HepG2 (cell line): ENCODE results near the gene USP17L28. TPM values are rescaled to one million over a fixed set of nuclear protein-coding genes. Genes with fewer than 3 reads are reported as not detected.
"Not testable (repeated sequence)": the region's sequence is repeated elsewhere in the genome, so short reads cannot be mapped to it uniquely, and the experiment has no call there.

Experiments used
- ATAC-seq: fragments of 200-7000 bp; cut with Tn5 transposase; 3 replicates; pipeline ENCODE4 v1.9.1; 2020; ENCODE audit warnings: mild to moderate bottlenecking, moderate library complexity
- BruUV-seq: library from RNA; stranded (reverse); fragments of 400-500 nt; replicated peaks from 2 replicates; lab custom pipeline; 2021; lab: Mats Ljungman, UMichigan
- CTCF ChIA-PET: fragments of 300-600 bp; formaldehyde crosslinking; extraction: SDS; loops from one replicate; lab custom pipeline; 2021; ENCODE audit warnings: low total read pairs, inconsistent platforms, low intra/inter-chr PET ratio; lab: Yijun Ruan, JAX
- POLR2A ChIA-PET: fragments of 350-600 bp; sonication (Branson Sonifier 250); formaldehyde crosslinking; loops from one replicate; lab custom pipeline; 2020; ENCODE audit warnings: antibody characterized with exemption, inconsistent platforms; lab: Yijun Ruan, JAX
- DNase-seq: peaks from one replicate; pipeline ENCODE4 v3.0.0-alpha.2; 2015; ENCODE audit warnings: low spot score
- FAIRE-seq: peaks from 3 replicates; lab custom pipeline; 2011; peaks lifted over from hg19 to GRCh38; lab: Jason Lieb, UNC
- H2AFZ ChIP-seq: one replicate; pipeline ENCODE4 v1.6.1; 2011; ENCODE audit warnings: low read length, inconsistent platforms
- H3K27ac ChIP-seq: fragments of 300-600 bp; 3 replicates; pipeline ENCODE4 v1.8.0; 2011; ENCODE audit warnings: mixed run types, mild to moderate bottlenecking, mixed read lengths, low read length, inconsistent platforms; ENCODE audit not compliant: insufficient read depth; ENCODE audit errors: extremely low read length
- H3K27me3 ChIP-seq, 2 experiments: fragments of 200-600 bp in 1 of 2; 2 replicates in 1 of 2; 3 replicates in 1 of 2; pipeline versions ENCODE4 v1.6.0 to v1.8.0; 2011; ENCODE audit warnings: low read length in 2 of 2, mild to moderate bottlenecking in 2 of 2, moderate library complexity in 2 of 2, inconsistent platforms in 1 of 2; ENCODE audit not compliant: insufficient read depth in 2 of 2, control insufficient read depth in 1 of 2
- H3K36me3 ChIP-seq, 2 experiments: fragments of 200-600 bp in 1 of 2; replicated peaks in 1 of 2; 2 replicates in 1 of 2; 3 replicates in 1 of 2; pipeline versions ENCODE4 v1.5.1 to v1.8.0; 2011; ENCODE audit warnings: low read length in 2 of 2, inconsistent platforms in 1 of 2; ENCODE audit not compliant: insufficient read depth in 2 of 2, control insufficient read depth in 1 of 2
- H3K4me1 ChIP-seq: 2 replicates; pipeline ENCODE4 v1.5.1; 2012; ENCODE audit warnings: low read length, inconsistent platforms; ENCODE audit not compliant: insufficient read depth
- H3K4me2 ChIP-seq: 2 replicates; pipeline ENCODE4 v1.6.0; 2011; ENCODE audit warnings: low read depth, low read length, inconsistent platforms
- H3K4me3 ChIP-seq, 3 experiments: fragments of 200-600 bp in 1 of 3; sonication (generic), shearing (Covaris generic) in 1 of 3; replicated peaks in 1 of 3; 2 replicates each; pipeline ENCODE4 v1.5.1; 2011 to 2016; ENCODE audit warnings: low read length in 3 of 3, inconsistent platforms in 2 of 3, low read depth in 2 of 3, mild to moderate bottlenecking in 2 of 3, control low read depth in 1 of 3, mixed read lengths in 1 of 3; ENCODE audit not compliant: insufficient read depth in 1 of 3
- H3K79me2 ChIP-seq: one replicate; pipeline ENCODE4 v1.6.1; 2011; ENCODE audit warnings: low read length, inconsistent platforms; ENCODE audit not compliant: insufficient read depth
- H3K9ac ChIP-seq: 2 replicates; pipeline ENCODE4 v1.6.0; 2011; ENCODE audit warnings: mild to moderate bottlenecking, low read depth, low read length, inconsistent platforms; ENCODE audit not compliant: insufficient read depth
- H3K9me3 ChIP-seq: 2 replicates; pipeline ENCODE4 v1.5.1; 2012; ENCODE audit warnings: mild to moderate bottlenecking, low read length
- H4K20me1 ChIP-seq: 2 replicates; pipeline ENCODE4 v1.6.0; 2011; ENCODE audit warnings: inconsistent platforms, mild to moderate bottlenecking, low read length, moderate library complexity; ENCODE audit not compliant: insufficient read depth
- NR3C1 ChIP-seq: sonication (generic); formaldehyde crosslinking; IDR thresholded peaks from 2 replicates; pipeline ENCODE4 v1.4.0; 2020; ENCODE audit warnings: missing genetic modification reagents
- RXRA ChIP-seq: sonication (generic); formaldehyde crosslinking; IDR thresholded peaks from 2 replicates; pipeline ENCODE4 v1.5.1; 2020; ENCODE audit warnings: missing genetic modification reagents
- ZNF768 ChIP-seq: sonication (generic); formaldehyde crosslinking; IDR thresholded peaks from 2 replicates; pipeline ENCODE4 v1.4.0; 2020; ENCODE audit warnings: missing genetic modification reagents
- WGBS: methylation state at CpG from one replicate; pipeline ENCODE4 v1.1.6; 2017; ENCODE audit warnings: low lambda C conversion rate; 5-methylcytosine and 5-hydroxymethylcytosine counted together
- in situ Hi-C: cut with HindIII; loops from 2 replicates; pipeline ENCODE4 v1.10.0; 2017; ENCODE audit warnings: low pct_unique_long_range_greater_than_20kb; ENCODE audit not compliant: extremely low pct_ligation_motif_present
- intact Hi-C: fragments of 100-400 bp; cut with micrococcal nuclease; formaldehyde crosslinking; loops from one replicate; pipeline ENCODE4 v1.10.0; 2022; ENCODE audit not compliant: unreplicated experiment
- polyA plus RNA-seq, 8 experiments: library from polyadenylated mRNA; depleted of rRNA in 3 of 8; stranded (reverse) in 7 of 8; unstranded in 1 of 8; fragments of >200 nt; fragmentation: Illumina TruSeq in 4 of 8; extraction: Trizol in 4 of 8; gene quantifications; 2 replicates each; pipeline versions ENCODE4 v1.2.1 to v1.2.3, GENCODE V29; 2011 to 2016; ENCODE audit warnings: low read depth in 4 of 8, missing spikeins in 1 of 8, mixed read lengths in 1 of 8; ENCODE audit not compliant: insufficient read depth in 1 of 8
- total RNA-seq, 5 experiments: library from RNA; depleted of rRNA; stranded (reverse); fragments of >200 nt; fragmentation: Illumina TruSeq; extraction: Trizol; gene quantifications; 2 replicates each; pipeline ENCODE4 v1.2.3, GENCODE V29; 2016; ENCODE audit warnings: low read depth in 1 of 5

USP17L28 gene
- total and polyA plus RNA-seq, 2 of the 13 experiments (the other 11 are each of a cell fraction or from before 2014, with no cell fraction given) = not detected

GRCh38 chr4:9350866-9351265, 2.2 kb downstream of the USP17L28 start:
- FAIRE-seq, CTCF ChIA-PET: not testable (repeated sequence)

GRCh38 chr4:9353338-9353737, 4.6 kb downstream of the USP17L28 start, which contains the start of gene USP17L29:
Gene USP17L29 (plus strand): TSS chr4:9353638. CDS start chr4:9353638, 0 bp downstream.
- H3K9ac ChIP-seq, H4K20me1 ChIP-seq, H3K36me3 ChIP-seq, H3K4me2 ChIP-seq, H3K4me3 ChIP-seq, FAIRE-seq, H3K79me2 ChIP-seq, H3K4me1 ChIP-seq, H3K9me3 ChIP-seq, in situ Hi-C loops, H3K27ac ChIP-seq, DNase-seq, intact Hi-C loops, POLR2A ChIA-PET, BruUV-seq, H2AFZ ChIP-seq, CTCF ChIA-PET, ATAC-seq, H3K27me3 ChIP-seq: not testable (repeated sequence)
- WGBS = no CpG with 5 or more reads among the region's 15 CpGs

More at GRCh38 chr4:9350866-9351265, 2.2 kb downstream of the USP17L28 start:
- H3K36me3 ChIP-seq, H4K20me1 ChIP-seq, H3K4me3 ChIP-seq, intact Hi-C loops, BruUV-seq, H3K4me1 ChIP-seq, H3K9ac ChIP-seq, H3K79me2 ChIP-seq, H2AFZ ChIP-seq, H3K27me3 ChIP-seq, DNase-seq, ATAC-seq, POLR2A ChIA-PET, H3K4me2 ChIP-seq, in situ Hi-C loops, H3K9me3 ChIP-seq: not testable (repeated sequence)
- TF ChIP-seq RXRA (CRISPR knock-in tag) (0 out of 2 replicates have a peak, but pooled peaks have one; percentile 28), NR3C1 (0 out of 2 replicates have a peak, but pooled peaks have one; percentile 76), ZNF768 (CRISPR knock-in tag) (peak; percentile 33; the same call in 1 of the 2 replicates)
- TF ChIP-seq, all 625 proteins: peak for 3; not testable (repeated sequence) for 622
- WGBS = 47% methylated on average over 16 of the region's 18 CpGs
- H3K27ac ChIP-seq = not testable (repeated sequence)

GRCh38 chr4:9362829-9363228, 14.1 kb downstream of the USP17L28 start, which contains the start of gene USP17L30:
Gene USP17L30 (plus strand): TSS chr4:9363129. CDS start chr4:9363129, 0 bp downstream.
- ATAC-seq, H3K4me3 ChIP-seq, H3K79me2 ChIP-seq, H3K27ac ChIP-seq, intact Hi-C loops, in situ Hi-C loops, FAIRE-seq, H3K9me3 ChIP-seq, DNase-seq, H4K20me1 ChIP-seq, H3K4me1 ChIP-seq, H3K27me3 ChIP-seq, BruUV-seq, H3K9ac ChIP-seq, H3K4me2 ChIP-seq, POLR2A ChIA-PET, CTCF ChIA-PET, H2AFZ ChIP-seq, H3K36me3 ChIP-seq: not testable (repeated sequence)
- no CpG with 5 or more reads among the region's 15 CpGs for WGBS

- in situ Hi-C loops, intact Hi-C loops: not testable (repeated sequence)
- WGBS = 11% methylated on average over 1 of the region's 1 CpG
Observed at GRCh38 chr4:9379881-9380280, 31.2 kb downstream of the USP17L28 start.

More at GRCh38 chr4:9379881-9380280, 31.2 kb downstream of the USP17L28 start:
- H2AFZ ChIP-seq, DNase-seq, FAIRE-seq, BruUV-seq, H3K4me2 ChIP-seq, H3K9ac ChIP-seq, H3K79me2 ChIP-seq, H3K4me3 ChIP-seq, H3K4me1 ChIP-seq, H4K20me1 ChIP-seq, H3K9me3 ChIP-seq, ATAC-seq, H3K27me3 ChIP-seq, POLR2A ChIA-PET, H3K36me3 ChIP-seq, H3K27ac ChIP-seq, CTCF ChIA-PET: not testable (repeated sequence)
